K562 (cell line): Measurements from ENCODE around the gene TGM3. TPM values are rescaled to one million over a fixed set of nuclear protein-coding genes. Genes with fewer than 3 reads are reported as not detected.

Experiments used
- ATAC-seq: fragments of 200-7000 bp; cut with Tn5 transposase; 3 replicates; pipeline ENCODE4 v1.9.1; 2020; ENCODE audit warnings: moderate library complexity
- BruUV-seq: library from RNA; stranded (reverse); fragments of 400-500 nt; replicated peaks from 2 replicates; lab custom pipeline; 2021; lab: Mats Ljungman, UMichigan
- CTCF ChIA-PET: fragments of 300-600 bp; formaldehyde crosslinking; extraction: SDS; loops from one replicate; lab custom pipeline; 2021; ENCODE audit warnings: low intra/inter-chr PET ratio; lab: Yijun Ruan, JAX
- POLR2A ChIA-PET: fragments of 300-600, 350-650 bp; sonication (Branson Sonifier 250); formaldehyde crosslinking; extraction: SDS; loops from one replicate; lab custom pipeline; 2021; ENCODE audit warnings: antibody characterized with exemption, inconsistent platforms; lab: Yijun Ruan, JAX
- DNase-seq, 4 experiments: peaks; one replicate each; pipeline versions ENCODE4 v3.0.0 to v3.0.0-alpha.2; 2011 to 2018; ENCODE audit warnings: low spot score in 3 of 4, mixed read lengths in 3 of 4; ENCODE audit errors: extremely low read depth in 1 of 4
- FAIRE-seq: peaks from 2 replicates; lab custom pipeline; 2011; peaks lifted over from hg19 to GRCh38; lab: Jason Lieb, UNC
- H2AFZ ChIP-seq: 2 replicates; pipeline ENCODE4 v1.6.0; 2011; ENCODE audit warnings: low read depth, low read length, control low read depth, inconsistent platforms
- H3K27ac ChIP-seq: fragments of 200-600 bp; 3 replicates; pipeline ENCODE4 v1.8.0; 2011; ENCODE audit warnings: low read depth, mild to moderate bottlenecking, control low read depth, inconsistent platforms, low read length, moderate library complexity, mixed read lengths; ENCODE audit errors: extremely low read depth
- H3K27me3 ChIP-seq, 2 experiments: fragments of 300-600 bp in 1 of 2; 2 replicates in 1 of 2; 3 replicates in 1 of 2; pipeline versions ENCODE4 v1.6.0 to v1.8.0; 2011; ENCODE audit warnings: inconsistent platforms in 2 of 2, low read length in 2 of 2, mild to moderate bottlenecking in 1 of 2, mixed read lengths in 1 of 2, moderate library complexity in 1 of 2; ENCODE audit not compliant: control insufficient read depth in 2 of 2, insufficient read depth in 2 of 2
- H3K36me3 ChIP-seq: fragments of 300-600 bp; 3 replicates; pipeline ENCODE4 v1.8.0; 2011; ENCODE audit warnings: mild to moderate bottlenecking, low read length, inconsistent platforms; ENCODE audit not compliant: control insufficient read depth, insufficient read depth
- H3K4me1 ChIP-seq, 2 experiments: fragments of 200-600 bp in 1 of 2; replicated peaks in 1 of 2; 2 replicates in 1 of 2; 3 replicates in 1 of 2; pipeline versions ENCODE4 v1.5.1 to v1.8.0; 2011; ENCODE audit warnings: inconsistent platforms in 2 of 2, low read length in 2 of 2, mild to moderate bottlenecking in 1 of 2, mixed read lengths in 1 of 2, moderate library complexity in 1 of 2; ENCODE audit not compliant: control insufficient read depth in 2 of 2, insufficient read depth in 2 of 2
- H3K4me2 ChIP-seq: 2 replicates; pipeline ENCODE4 v1.6.1; 2011; ENCODE audit warnings: low read length, control low read depth, inconsistent platforms, mixed read lengths; ENCODE audit not compliant: insufficient read depth
- H3K4me3 ChIP-seq: fragments of 200-600 bp; sonication (generic), shearing (Covaris generic); 2 replicates; pipeline ENCODE4 v1.5.1; 2016; ENCODE audit warnings: control low read depth, inconsistent platforms
- H3K79me2 ChIP-seq: fragments of 200-600 bp; 3 replicates; pipeline ENCODE4 v1.8.0; 2011; ENCODE audit warnings: low read length, inconsistent platforms; ENCODE audit not compliant: control insufficient read depth, insufficient read depth
- H3K9ac ChIP-seq, 2 experiments: 2 replicates each; pipeline versions ENCODE4 v1.6.0 to v1.6.1; 2011; ENCODE audit warnings: low read depth in 2 of 2, low read length in 2 of 2, control low read depth in 1 of 2, inconsistent platforms in 1 of 2, mild to moderate bottlenecking in 1 of 2, mixed read lengths in 1 of 2; ENCODE audit not compliant: insufficient read depth in 1 of 2
- H3K9me1 ChIP-seq: one replicate; pipeline ENCODE4 v1.6.0; 2011; ENCODE audit warnings: inconsistent platforms, mild to moderate bottlenecking, low read length, moderate library complexity; ENCODE audit not compliant: control insufficient read depth, insufficient read depth
- H3K9me3 ChIP-seq: replicated peaks from 2 replicates; pipeline ENCODE4 v1.5.1; 2011; ENCODE audit warnings: low read depth, low read length, inconsistent platforms; ENCODE audit not compliant: control insufficient read depth, insufficient read depth
- H4K20me1 ChIP-seq: replicated peaks from 2 replicates; pipeline ENCODE4 v1.6.1; 2011; ENCODE audit warnings: low read length, inconsistent platforms, mixed read lengths; ENCODE audit not compliant: control insufficient read depth, insufficient read depth
- ATF6 ChIP-seq: sonication (generic); formaldehyde crosslinking; IDR thresholded peaks from 2 replicates; pipeline ENCODE4 v1.4.0; 2020; ENCODE audit warnings: mild to moderate bottlenecking, missing genetic modification reagents
- CREB3 ChIP-seq: fragments of 450-650 bp; conservative IDR thresholded peaks from 2 replicates; pipeline ENCODE4 v1.6.1; 2016; ENCODE audit warnings: missing genetic modification characterization, low read depth, mild to moderate bottlenecking, missing compliant biosample characterization, moderate library complexity
- CTBP1 ChIP-seq: fragments of 450-650 bp; IDR thresholded peaks from 2 replicates; pipeline ENCODE4 v1.6.1; 2016; ENCODE audit warnings: borderline replicate concordance
- HLTF ChIP-seq: fragments of 450-650 bp; IDR thresholded peaks from 2 replicates; pipeline ENCODE4 v1.6.1; 2016
- NCOA4 ChIP-seq: fragments of 450-650 bp; IDR thresholded peaks from 2 replicates; pipeline ENCODE4 v1.6.1; 2018; ENCODE audit warnings: mild to moderate bottlenecking; ENCODE audit not compliant: partially characterized antibody
- NELFE ChIP-seq: IDR thresholded peaks from 2 replicates; pipeline ENCODE4 v1.6.1; 2011; ENCODE audit warnings: mild to moderate bottlenecking; ENCODE audit not compliant: insufficient read depth, insufficient read length
- RBBP5 ChIP-seq: fragments of 200-600 bp; sonication (generic); IDR thresholded peaks from 2 replicates; pipeline ENCODE4 v1.6.1; 2012; ENCODE audit warnings: borderline replicate concordance, mild to moderate bottlenecking, low read length, control low read depth, inconsistent platforms; ENCODE audit not compliant: insufficient read depth, poor library complexity, severe bottlenecking
- TSC22D4 ChIP-seq: fragments of 450-650 bp; IDR thresholded peaks from 2 replicates; pipeline ENCODE4 v1.6.1; 2016; ENCODE audit warnings: missing genetic modification characterization, missing biosample characterization, control low read depth
- ZBTB7A ChIP-seq: IDR thresholded peaks from 2 replicates; pipeline ENCODE4 v1.6.1; 2011; ENCODE audit warnings: low read depth, mild to moderate bottlenecking, low read length, moderate library complexity, borderline replicate concordance; ENCODE audit not compliant: control insufficient read depth
- ZNF212 ChIP-seq: fragments of 450-650 bp; formaldehyde crosslinking; IDR thresholded peaks from 2 replicates; pipeline ENCODE4 v1.4.0; 2020; ENCODE audit warnings: mild to moderate bottlenecking
- ZNF224 ChIP-seq: sonication (generic); formaldehyde crosslinking; IDR thresholded peaks from 2 replicates; pipeline ENCODE4 v1.8.0; 2022; ENCODE audit warnings: mild to moderate bottlenecking, missing genetic modification reagents
- ZNF436 ChIP-seq: fragments of 250-450, 450-650 bp; sonication (Bioruptor Pico); formaldehyde crosslinking; IDR thresholded peaks from 2 replicates; pipeline ENCODE4 v1.7.0; 2020; ENCODE audit warnings: mild to moderate bottlenecking
- WGBS: fragments of 100-300 bp; shearing (Covaris generic); methylation state at CpG from one replicate; pipeline ENCODE4 v1.1.6; 2016; ENCODE audit warnings: low coverage, mixed read lengths; ENCODE audit not compliant: insufficient coverage; ENCODE audit errors: missing lambda C conversion rate; 5-methylcytosine and 5-hydroxymethylcytosine counted together
- in situ Hi-C: fragments of 300-500 bp; cut with MboI; formaldehyde crosslinking; loops from 4 replicates; pipeline ENCODE4 v1.15.0; 2018; ENCODE audit warnings: inconsistent platforms, mixed read lengths
- intact Hi-C: fragments of 100-400 bp; cut with micrococcal nuclease; formaldehyde crosslinking; loops from 2 replicates; pipeline ENCODE4 v1.14.2; 2022
- polyA plus RNA-seq, 8 experiments: library from polyadenylated mRNA; depleted of rRNA in 4 of 8; stranded (reverse) in 5 of 8; unstranded in 3 of 8; fragments of >200 nt; fragmentation: Nextera tagmentation in 2 of 8; fragmentation: Illumina TruSeq in 1 of 8; extraction: Ambion mirVana in 2 of 8; extraction: Trizol in 1 of 8; gene quantifications; 2 replicates each; pipeline versions ENCODE4 v1.2.1 to v1.2.3, GENCODE V29; 2011 to 2014; ENCODE audit warnings: inconsistent platforms in 1 of 8, missing spikeins in 1 of 8
- total RNA-seq, 7 experiments: library from RNA; depleted of rRNA in 6 of 7; stranded (reverse); fragments of >200 nt in 6 of 7; fragmentation: Illumina TruSeq in 2 of 7; extraction: Trizol in 2 of 7; gene quantifications; 2 replicates each; pipeline versions ENCODE4 v1.2.1 to v1.2.3, GENCODE V29; 2011 to 2021; ENCODE audit warnings: low replicate concordance in 1 of 7
- TF ChIP-seq, protein P1 (sequence below): fragments of 450-650 bp; IDR thresholded peaks from 2 replicates; pipeline ENCODE4 v1.6.1; 2016
- TF ChIP-seq, protein P2 (sequence below): fragments of 250-450 bp; sonication (Bioruptor Pico); IDR thresholded peaks from 2 replicates; pipeline ENCODE4 v1.8.0; 2021; ENCODE audit warnings: mild to moderate bottlenecking, moderate library complexity
- TF ChIP-seq, protein P3 (sequence below): fragments of 250-450 bp; sonication (Bioruptor Pico); IDR thresholded peaks from 2 replicates; pipeline ENCODE4 v1.9.0; 2021; ENCODE audit warnings: mild to moderate bottlenecking
- TF ChIP-seq, protein P4 (sequence below): IDR thresholded peaks from 2 replicates; pipeline ENCODE4 v1.6.1; 2014; ENCODE audit warnings: antibody characterized with exemption

TGM3 gene
- total and polyA plus RNA-seq, 9 of the 15 experiments (the other 6 are each of a cell fraction or from before 2014, with no cell fraction given) = not detected

DNA sequence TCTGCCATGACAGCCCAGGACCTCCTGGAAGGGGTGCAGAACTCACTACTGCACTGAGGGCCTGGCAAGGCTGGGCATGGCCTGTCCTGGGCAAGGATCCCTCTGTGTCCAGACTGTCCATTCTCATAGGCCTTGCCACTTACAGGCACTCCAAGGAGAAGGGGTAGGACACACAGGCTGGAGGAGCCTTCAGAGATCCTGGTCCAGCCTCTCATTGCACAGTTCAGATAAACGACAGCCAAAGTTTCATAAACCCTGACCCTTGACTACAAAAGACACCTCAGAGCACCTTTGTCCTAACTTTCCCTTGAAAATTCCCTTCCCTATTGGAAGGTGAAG lies 19.6 kb downstream of the TGM3 start:
- 0% methylated on average over 1 of the region's 1 CpG for WGBS
- TF ChIP-seq RBBP5 (no peak), NCOA4 (no peak), ZNF212 (no peak), CREB3 (0 out of 2 replicates have a peak, but pooled peaks have one; percentile 11), ZNF436 (CRISPR knock-in tag) (no peak), HLTF (no peak), TSC22D4 (tag) (no peak), ZBTB7A (no peak), CTBP1 (0 out of 2 replicates have a peak, but pooled peaks have one; percentile 7), NELFE (no peak), ZNF224 (CRISPR knock-in tag) (no peak), ATF6 (CRISPR knock-in tag) (no peak)
- TF ChIP-seq, protein P1, sequence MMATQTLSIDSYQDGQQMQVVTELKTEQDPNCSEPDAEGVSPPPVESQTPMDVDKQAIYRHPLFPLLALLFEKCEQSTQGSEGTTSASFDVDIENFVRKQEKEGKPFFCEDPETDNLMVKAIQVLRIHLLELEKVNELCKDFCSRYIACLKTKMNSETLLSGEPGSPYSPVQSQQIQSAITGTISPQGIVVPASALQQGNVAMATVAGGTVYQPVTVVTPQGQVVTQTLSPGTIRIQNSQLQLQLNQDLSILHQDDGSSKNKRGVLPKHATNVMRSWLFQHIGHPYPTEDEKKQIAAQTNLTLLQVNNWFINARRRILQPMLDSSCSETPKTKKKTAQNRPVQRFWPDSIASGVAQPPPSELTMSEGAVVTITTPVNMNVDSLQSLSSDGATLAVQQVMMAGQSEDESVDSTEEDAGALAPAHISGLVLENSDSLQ = no peak
- TF ChIP-seq, protein P2, sequence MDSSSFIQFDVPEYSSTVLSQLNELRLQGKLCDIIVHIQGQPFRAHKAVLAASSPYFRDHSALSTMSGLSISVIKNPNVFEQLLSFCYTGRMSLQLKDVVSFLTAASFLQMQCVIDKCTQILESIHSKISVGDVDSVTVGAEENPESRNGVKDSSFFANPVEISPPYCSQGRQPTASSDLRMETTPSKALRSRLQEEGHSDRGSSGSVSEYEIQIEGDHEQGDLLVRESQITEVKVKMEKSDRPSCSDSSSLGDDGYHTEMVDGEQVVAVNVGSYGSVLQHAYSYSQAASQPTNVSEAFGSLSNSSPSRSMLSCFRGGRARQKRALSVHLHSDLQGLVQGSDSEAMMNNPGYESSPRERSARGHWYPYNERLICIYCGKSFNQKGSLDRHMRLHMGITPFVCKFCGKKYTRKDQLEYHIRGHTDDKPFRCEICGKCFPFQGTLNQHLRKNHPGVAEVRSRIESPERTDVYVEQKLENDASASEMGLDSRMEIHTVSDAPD (CRISPR knock-in tag) = no peak
- TF ChIP-seq, protein P3, sequence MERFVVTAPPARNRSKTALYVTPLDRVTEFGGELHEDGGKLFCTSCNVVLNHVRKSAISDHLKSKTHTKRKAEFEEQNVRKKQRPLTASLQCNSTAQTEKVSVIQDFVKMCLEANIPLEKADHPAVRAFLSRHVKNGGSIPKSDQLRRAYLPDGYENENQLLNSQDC (CRISPR knock-in tag) = no peak
- TF ChIP-seq, protein P4, sequence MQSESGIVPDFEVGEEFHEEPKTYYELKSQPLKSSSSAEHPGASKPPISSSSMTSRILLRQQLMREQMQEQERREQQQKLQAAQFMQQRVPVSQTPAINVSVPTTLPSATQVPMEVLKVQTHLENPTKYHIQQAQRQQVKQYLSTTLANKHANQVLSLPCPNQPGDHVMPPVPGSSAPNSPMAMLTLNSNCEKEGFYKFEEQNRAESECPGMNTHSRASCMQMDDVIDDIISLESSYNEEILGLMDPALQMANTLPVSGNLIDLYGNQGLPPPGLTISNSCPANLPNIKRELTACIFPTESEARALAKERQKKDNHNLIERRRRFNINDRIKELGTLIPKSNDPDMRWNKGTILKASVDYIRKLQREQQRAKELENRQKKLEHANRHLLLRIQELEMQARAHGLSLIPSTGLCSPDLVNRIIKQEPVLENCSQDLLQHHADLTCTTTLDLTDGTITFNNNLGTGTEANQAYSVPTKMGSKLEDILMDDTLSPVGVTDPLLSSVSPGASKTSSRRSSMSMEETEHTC = no peak

More for the DNA sequence above, 19.6 kb downstream of the TGM3 start:
- H4K20me1 ChIP-seq = no peaks in the 10 kb centered on the region
- H3K4me2 ChIP-seq = peak overlapping the region; percentile 50; the same call in 1 of the 2 replicates
- peaks cover 25 to 32% of the 10 kb centered on the region in 2 experiments for H3K4me1 ChIP-seq
- no peaks in the 10 kb centered on the region for H3K27me3 ChIP-seq
- in situ Hi-C loops = no loop called here
- intact Hi-C loops = no loop called here
- no peak overlapping the region for H3K9ac ChIP-seq
- no peaks in the 10 kb centered on the region for H3K9me3 ChIP-seq
- FAIRE-seq (no peak), ATAC-seq (no peak; the same call in 2 of the 3 replicates), DNase-seq (no peak)
- H3K9me1 ChIP-seq = peaks cover 2% of the 10 kb centered on the region
- no peaks in the 10 kb centered on the region for H3K79me2 ChIP-seq
- CTCF ChIA-PET = no interaction called here
- H3K4me3 ChIP-seq = no peak overlapping the region
- POLR2A ChIA-PET = interaction anchor here (0.6 to 1.4 kb wide), 4 partner anchors 9 to 349 kb away, joined by 3 to 8 read pairs (median 3); partner anchors contain the start of gene IDH3B
- BruUV-seq = no TSS peak
- H2AFZ ChIP-seq = peak overlapping the region; percentile 61; the same call in 1 of the 2 replicates
- peak overlapping the region; percentile 42; the same call in 1 of the 3 replicates for H3K27ac ChIP-seq
- no peaks in the 10 kb centered on the region for H3K36me3 ChIP-seq
